SK-N-SH (cell line): ENCODE measurements around the gene MCF2L. TPM values are rescaled to one million over a fixed set of nuclear protein-coding genes. Genes with fewer than 3 reads are reported as not detected.

ENCODE experiments used
- CTCF ChIA-PET: fragments of 300-600, 350-600 bp; formaldehyde crosslinking; extraction: SDS; loops from one replicate; lab custom pipeline; 2021; lab: Yijun Ruan, JAX
- POLR2A ChIA-PET: fragments of 350-600 bp; sonication (Branson Sonifier 250); formaldehyde crosslinking; extraction: SDS; loops from one replicate; lab custom pipeline; 2020; ENCODE audit warnings: antibody characterized with exemption, inconsistent platforms; lab: Yijun Ruan, JAX
- DNase-seq: peaks from one replicate; pipeline ENCODE4 v3.0.0; 2012
- H2AFZ ChIP-seq: fragments of 200-600 bp; sonication (generic); 2 replicates; pipeline ENCODE4 v1.8.1; 2016; ENCODE audit warnings: antibody characterized with exemption, mild to moderate bottlenecking, low read depth
- H3F3A ChIP-seq: fragments of 200-600 bp; sonication (generic); replicated peaks from 2 replicates; pipeline ENCODE3; 2016; ENCODE audit warnings: antibody characterized with exemption, mild to moderate bottlenecking; ENCODE audit not compliant: insufficient read depth
- H3K27ac ChIP-seq, 2 experiments: fragments of 200-500 bp in 1 of 2; fragments of 200-600 bp in 1 of 2; sonication (Bioruptor generic) in 1 of 2; sonication (generic), shearing (Covaris generic) in 1 of 2; 2 replicates each; pipeline versions ENCODE4 v1.5.1 to v1.6.1; 2014 to 2016; ENCODE audit warnings: low read depth in 2 of 2, inconsistent platforms in 1 of 2, low read length in 1 of 2, mild to moderate bottlenecking in 1 of 2, mixed read lengths in 1 of 2
- H3K27me3 ChIP-seq: fragments of 200-600 bp; sonication (generic), shearing (Covaris generic); 2 replicates; pipeline ENCODE4 v1.6.1; 2016; ENCODE audit warnings: mixed run types; ENCODE audit not compliant: insufficient read depth
- H3K36me3 ChIP-seq, 2 experiments: fragments of 200-500 bp in 1 of 2; fragments of 200-600 bp in 1 of 2; sonication (Bioruptor generic) in 1 of 2; sonication (generic) in 1 of 2; replicated peaks in 1 of 2; 2 replicates each; pipeline versions ENCODE3 to v1.5.1; 2014 to 2016; ENCODE audit warnings: low read length in 1 of 2, mild to moderate bottlenecking in 1 of 2; ENCODE audit not compliant: insufficient read depth in 2 of 2, control insufficient read depth in 1 of 2
- H3K4me1 ChIP-seq, 2 experiments: fragments of 200-500 bp in 1 of 2; fragments of 200-600 bp in 1 of 2; sonication (Bioruptor generic) in 1 of 2; sonication (generic), shearing (Covaris generic) in 1 of 2; 2 replicates each; pipeline versions ENCODE4 v1.5.1 to v1.6.1; 2014 to 2016; ENCODE audit warnings: low read depth in 1 of 2, low read length in 1 of 2, mixed run types in 1 of 2; ENCODE audit not compliant: insufficient read depth in 2 of 2, control insufficient read depth in 1 of 2
- H3K4me2 ChIP-seq: fragments of 200-600 bp; sonication (generic), shearing (Covaris generic); 2 replicates; pipeline ENCODE4 v1.6.1; 2017; ENCODE audit warnings: mixed run types
- H3K4me3 ChIP-seq, 2 experiments: fragments of 200-500 bp in 1 of 2; fragments of 200-600 bp in 1 of 2; sonication (Bioruptor generic) in 1 of 2; sonication (generic), shearing (Covaris generic) in 1 of 2; 2 replicates each; pipeline versions ENCODE4 v1.5.1 to v1.8.1; 2014 to 2016; ENCODE audit warnings: low read depth in 2 of 2, inconsistent platforms in 1 of 2, low read length in 1 of 2, mild to moderate bottlenecking in 1 of 2, mixed read lengths in 1 of 2, moderate library complexity in 1 of 2
- H3K79me2 ChIP-seq: fragments of 200-600 bp; sonication (generic); 2 replicates; pipeline ENCODE4 v1.8.1; 2017; ENCODE audit warnings: mild to moderate bottlenecking; ENCODE audit not compliant: insufficient read depth
- H3K9ac ChIP-seq: fragments of 200-600 bp; sonication (generic); 2 replicates; pipeline ENCODE4 v1.6.1; 2017; ENCODE audit warnings: mixed run types
- H3K9me2 ChIP-seq: fragments of 200-600 bp; sonication (generic); 2 replicates; pipeline ENCODE4 v1.6.1; 2017; ENCODE audit warnings: mixed run types
- H3K9me3 ChIP-seq: fragments of 200-600 bp; sonication (generic); 2 replicates; pipeline ENCODE4 v1.6.1; 2017; ENCODE audit warnings: mixed run types, mild to moderate bottlenecking, moderate library complexity
- H4K20me1 ChIP-seq: fragments of 200-600 bp; sonication (generic); 2 replicates; pipeline ENCODE4 v1.6.1; 2017; ENCODE audit warnings: mild to moderate bottlenecking, mixed run types; ENCODE audit not compliant: insufficient read depth
- CHD2 ChIP-seq: fragments of 150-350 bp; IDR thresholded peaks from 2 replicates; pipeline ENCODE4 v1.6.1; 2018; ENCODE audit warnings: low read length; ENCODE audit not compliant: partially characterized antibody
- ELF1 ChIP-seq: IDR thresholded peaks from 2 replicates; pipeline ENCODE4 v1.4.0; 2012
- EP300 ChIP-seq, 2 experiments: IDR thresholded peaks; 2 replicates each; pipeline versions ENCODE4 v1.4.0 to v1.6.1; 2012; ENCODE audit warnings: borderline replicate concordance in 1 of 2, low read depth in 1 of 2, low read length in 1 of 2
- FOSL2 ChIP-seq: IDR thresholded peaks from 2 replicates; pipeline ENCODE4 v1.4.0; 2012; ENCODE audit warnings: low read depth, mild to moderate bottlenecking, moderate library complexity, borderline replicate concordance
- FOXJ3 ChIP-seq: sonication (generic); formaldehyde crosslinking; IDR thresholded peaks from 2 replicates; pipeline ENCODE4 v1.5.1; 2020; ENCODE audit warnings: mild to moderate bottlenecking, missing genetic modification reagents
- FOXM1 ChIP-seq: IDR thresholded peaks from 2 replicates; pipeline ENCODE4 v1.4.0; 2012; ENCODE audit warnings: low read depth, mild to moderate bottlenecking
- IRF3 ChIP-seq: fragments of 150-350 bp; IDR thresholded peaks from 2 replicates; pipeline ENCODE4 v1.6.1; 2016; ENCODE audit warnings: mild to moderate bottlenecking, low read depth, low read length
- JUND ChIP-seq: IDR thresholded peaks from 2 replicates; pipeline ENCODE4 v1.4.0; 2012
- MAX ChIP-seq: IDR thresholded peaks from 2 replicates; pipeline ENCODE4 v1.4.0; 2012; ENCODE audit warnings: low read depth
- MEF2A ChIP-seq: IDR thresholded peaks from 2 replicates; pipeline ENCODE4 v1.4.0; 2012; ENCODE audit warnings: low read depth, borderline replicate concordance
- MXI1 ChIP-seq: IDR thresholded peaks from 2 replicates; pipeline ENCODE4 v1.6.1; 2012; ENCODE audit warnings: mild to moderate bottlenecking, low read depth, low read length, improper control_type of control experiment
- NFIC ChIP-seq: IDR thresholded peaks from 2 replicates; pipeline ENCODE4 v1.4.0; 2012; ENCODE audit warnings: borderline replicate concordance
- PBX3 ChIP-seq: IDR thresholded peaks from 2 replicates; pipeline ENCODE4; 2012
- POLR2AphosphoS5 ChIP-seq: IDR thresholded peaks from 2 replicates; pipeline ENCODE4 v1.6.1; 2012; ENCODE audit warnings: low read depth, low read length
- RXRA ChIP-seq: IDR thresholded peaks from 2 replicates; pipeline ENCODE4 v1.4.0; 2012; ENCODE audit warnings: low read depth, mild to moderate bottlenecking, borderline replicate concordance
- SIN3A ChIP-seq: IDR thresholded peaks from 2 replicates; pipeline ENCODE4 v1.6.1; 2012; ENCODE audit warnings: low read depth, mild to moderate bottlenecking, low read length, moderate library complexity, borderline replicate concordance
- SMC3 ChIP-seq: IDR thresholded peaks from 2 replicates; pipeline ENCODE4 v1.6.1; 2012; ENCODE audit warnings: low read depth, low read length, improper control_type of control experiment
- YY1 ChIP-seq: IDR thresholded peaks from 2 replicates; pipeline ENCODE4 v1.4.0; 2012; ENCODE audit warnings: low read depth, mild to moderate bottlenecking
- WGBS: methylation state at CpG from one replicate; pipeline ENCODE4 v1.1.6; 2017; ENCODE audit warnings: low lambda C conversion rate; 5-methylcytosine and 5-hydroxymethylcytosine counted together
- polyA plus RNA-seq, 3 experiments: library from polyadenylated mRNA; depleted of rRNA; stranded (reverse); fragments of >200 nt; gene quantifications; 2 replicates each; pipeline ENCODE4 v1.2.3, GENCODE V29; 2012

The MCF2L gene
- polyA plus RNA-seq, 1 of the 3 experiments (the other 2 are of a cell fraction) = 0.56 TPM

- Histone ChIP-seq H3K79me2 (no peaks in the 10 kb centered on the region), H3K9me2 (no peaks in the 10 kb centered on the region), H3K9me3 (no peaks in the 10 kb centered on the region), H2AFZ (no peak overlapping the region), H3K4me1 (no peaks in the 10 kb centered on the region), H3F3A (no peaks in the 10 kb centered on the region), H3K36me3 (no peaks in the 10 kb centered on the region), H3K27me3 (no peaks in the 10 kb centered on the region), H4K20me1 (no peaks in the 10 kb centered on the region), H3K9ac (no peak overlapping the region), H3K27ac (no peak overlapping the region), H3K4me2 (no peak overlapping the region), H3K4me3 (no peak overlapping the region)
- CTCF ChIA-PET = no interaction called here
- POLR2A ChIA-PET = interaction anchor here (0.6 kb wide), 1 partner anchor 25 kb away, joined by 3 read pairs; no protein-coding TSS in a partner anchor
- 94% methylated on average over 40 of the region's 60 CpGs for WGBS
- DNase-seq = no peak
- TF ChIP-seq FOSL2 = no peak
- TF ChIP-seq ELF1 = no peak
- TF ChIP-seq NFIC = no peak
- TF ChIP-seq IRF3 = no peak
- TF ChIP-seq MAX = no peak
- TF ChIP-seq EP300 (IDR thresholded peaks at IDR 0.05; ENCODE audit: borderline replicate concordance in 1 of 2, low read depth in 1 of 2, low read length in 1 of 2) = no peak
- no peak for TF ChIP-seq YY1
- no peak for TF ChIP-seq JUND
- TF ChIP-seq FOXM1 = no peak
- TF ChIP-seq PBX3 = no peak
- TF ChIP-seq SMC3 = no peak
- TF ChIP-seq FOXJ3 (CRISPR knock-in tag) = no peak
- no peak for TF ChIP-seq MEF2A
- no peak for TF ChIP-seq MXI1
- no peak for TF ChIP-seq CHD2
- no peak for TF ChIP-seq SIN3A
Observed at GRCh38 chr13:113129921-113130750, 161.1 kb downstream of the MCF2L start.

GRCh38 chr13:113135281-113135760, 166.3 kb downstream of the MCF2L start:
- no peak overlapping the region for H3K4me2 ChIP-seq
- no peak overlapping the region for H3K27ac ChIP-seq
- H3K4me3 ChIP-seq = no peak overlapping the region
- ChIA-PET CTCF (no interaction called here), POLR2A (no interaction called here)
- no peaks in the 10 kb centered on the region for H3K36me3 ChIP-seq
- no peak overlapping the region for H3K9ac ChIP-seq
- DNase-seq = no peak
- H4K20me1 ChIP-seq = no peaks in the 10 kb centered on the region
- H3K79me2 ChIP-seq = no peaks in the 10 kb centered on the region
- H3K27me3 ChIP-seq = no peaks in the 10 kb centered on the region
- no peak for TF ChIP-seq JUND
- no peak for TF ChIP-seq RXRA
- no peak for TF ChIP-seq POLR2AphosphoS5
- no peak for TF ChIP-seq CHD2
- no peaks in the 10 kb centered on the region for H3K9me2 ChIP-seq
- 56% methylated on average over 2 of the region's 2 CpGs for WGBS
- peaks cover 6% of the 10 kb centered on the region for H3F3A ChIP-seq
- no peaks in the 10 kb centered on the region for H3K9me3 ChIP-seq
- no peak overlapping the region for H2AFZ ChIP-seq
- no peaks in the 10 kb centered on the region for H3K4me1 ChIP-seq
